DOHH2 (cell line): ENCODE measurements around the gene IER5L.

Experiments used
- H3F3A ChIP-seq: fragments of 200-600 bp; sonication (generic), shearing (Covaris generic); 2 replicates; pipeline ENCODE4 v1.6.0; 2016; ENCODE audit warnings: antibody characterized with exemption, mild to moderate bottlenecking; ENCODE audit not compliant: control insufficient read depth, insufficient read depth
- H3K27ac ChIP-seq: fragments of 200-600 bp; sonication (generic); 2 replicates; pipeline ENCODE4 v1.5.1; 2014; ENCODE audit warnings: low read depth, mild to moderate bottlenecking, low read length, moderate library complexity
- H3K27me3 ChIP-seq: fragments of 200-600 bp; sonication (generic); 2 replicates; pipeline ENCODE4 v1.6.1; 2014; ENCODE audit warnings: mild to moderate bottlenecking, low read length, mixed read lengths; ENCODE audit not compliant: control insufficient read depth
- H3K36me3 ChIP-seq: fragments of 200-600 bp; sonication (generic); 2 replicates; pipeline ENCODE4 v1.6.1; 2014; ENCODE audit warnings: mild to moderate bottlenecking, low read length, moderate library complexity, mixed read lengths; ENCODE audit not compliant: control insufficient read depth
- H3K4me1 ChIP-seq: fragments of 200-600 bp; sonication (generic); 2 replicates; pipeline ENCODE4 v1.6.1; 2014; ENCODE audit warnings: mild to moderate bottlenecking, low read length, mixed read lengths; ENCODE audit not compliant: control insufficient read depth
- H3K4me2 ChIP-seq: fragments of 200-600 bp; sonication (generic); 2 replicates; pipeline ENCODE4 v1.6.0; 2014; ENCODE audit warnings: mild to moderate bottlenecking, low read length, moderate library complexity
- H3K4me3 ChIP-seq: fragments of 200-600 bp; sonication (generic); 2 replicates; pipeline ENCODE4 v1.5.1; 2014; ENCODE audit warnings: mild to moderate bottlenecking, low read length, mixed read lengths
- H3K79me2 ChIP-seq: fragments of 200-600 bp; sonication (generic); 2 replicates; pipeline ENCODE4 v1.6.1; 2014; ENCODE audit warnings: mild to moderate bottlenecking, low read length, mixed read lengths; ENCODE audit not compliant: control insufficient read depth
- H3K9me2 ChIP-seq: fragments of 200-600 bp; sonication (generic); replicated peaks from 2 replicates; pipeline ENCODE4 v1.6.1; 2014; ENCODE audit warnings: mild to moderate bottlenecking, low read length, mixed read lengths; ENCODE audit not compliant: control insufficient read depth
- H3K9me3 ChIP-seq: fragments of 200-600 bp; sonication (generic); 2 replicates; pipeline ENCODE4 v1.6.1; 2014; ENCODE audit warnings: antibody characterized with exemption, low read length, mixed read lengths; ENCODE audit not compliant: control insufficient read depth, insufficient read depth
- H4K20me1 ChIP-seq: fragments of 200-600 bp; sonication (generic); 2 replicates; pipeline ENCODE4 v1.6.0; 2014; ENCODE audit warnings: low read depth, mild to moderate bottlenecking, antibody characterized with exemption, low read length, moderate library complexity; ENCODE audit not compliant: control insufficient read depth, insufficient read depth
- EZH2phosphoT487 ChIP-seq: fragments of 200-600 bp; sonication (generic); IDR thresholded peaks from 2 replicates; pipeline ENCODE4 v1.6.1; 2017; ENCODE audit warnings: borderline replicate concordance, mild to moderate bottlenecking, antibody characterized with exemption, low read length, moderate library complexity, mixed read lengths
- TF ChIP-seq, protein P1 (sequence below): fragments of 200-600 bp; sonication (generic); IDR thresholded peaks from one replicate; pipeline ENCODE4 v1.5.1; 2014; ENCODE audit warnings: antibody characterized with exemption, mild to moderate bottlenecking, low read depth, low read length; ENCODE audit not compliant: poor library complexity, severe bottlenecking

IER5L gene

DNA sequence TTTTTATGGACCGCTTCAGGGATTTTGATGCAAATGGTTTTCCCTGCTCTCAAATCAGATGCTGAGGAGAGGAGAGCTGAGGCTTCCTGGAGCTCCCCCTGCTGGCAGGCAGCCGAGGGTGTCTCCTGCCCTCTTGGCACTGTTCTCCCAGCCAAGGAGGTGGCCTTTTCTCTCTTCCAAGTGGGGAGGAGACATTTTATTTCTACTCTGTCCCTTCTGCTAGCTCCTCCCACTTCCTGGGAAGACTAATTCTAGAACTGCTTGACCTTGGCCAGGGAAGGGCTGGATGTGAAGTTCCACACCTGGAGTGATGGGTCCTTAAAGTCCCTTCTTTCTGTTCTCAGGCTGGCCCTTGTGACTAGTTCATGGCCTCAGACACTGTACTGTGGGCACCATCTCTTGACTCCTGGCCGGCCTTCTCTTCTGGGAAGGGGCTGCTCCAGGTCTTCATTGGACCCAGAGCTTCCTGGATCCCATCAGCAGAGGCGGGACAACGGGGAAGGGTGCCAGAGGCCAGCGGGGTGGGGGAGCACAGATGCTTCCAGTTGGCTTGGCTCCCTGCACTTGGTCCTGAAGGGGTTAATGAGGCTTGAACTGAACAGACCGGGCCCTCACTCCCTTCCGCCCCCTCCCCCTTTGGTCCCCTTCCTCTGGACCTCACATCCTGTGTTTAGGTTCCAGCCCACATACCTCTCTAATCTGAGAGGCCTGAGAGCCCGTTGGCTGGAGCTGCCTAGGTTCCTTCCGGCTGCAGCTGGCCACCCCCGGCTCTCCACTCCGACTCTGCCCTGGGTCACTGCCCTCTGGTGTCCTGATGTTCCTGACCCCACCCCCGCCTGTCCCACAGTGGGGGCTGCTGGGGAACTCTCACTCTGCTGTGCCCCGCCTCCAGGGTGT lies 34.8 kb downstream of the IER5L start:
- no peaks in the 10 kb centered on the region for H3K9me3 ChIP-seq
- H3K27ac ChIP-seq = peak overlapping the region; percentile 99
- peaks cover 53% of the 10 kb centered on the region for H3K4me1 ChIP-seq
- peaks cover 14% of the 10 kb centered on the region for H3F3A ChIP-seq
- no peaks in the 10 kb centered on the region for H4K20me1 ChIP-seq
- peaks cover 37% of the 10 kb centered on the region for H3K36me3 ChIP-seq
- H3K4me3 ChIP-seq = peak overlapping the region; percentile 49
- TF ChIP-seq, protein P1, sequence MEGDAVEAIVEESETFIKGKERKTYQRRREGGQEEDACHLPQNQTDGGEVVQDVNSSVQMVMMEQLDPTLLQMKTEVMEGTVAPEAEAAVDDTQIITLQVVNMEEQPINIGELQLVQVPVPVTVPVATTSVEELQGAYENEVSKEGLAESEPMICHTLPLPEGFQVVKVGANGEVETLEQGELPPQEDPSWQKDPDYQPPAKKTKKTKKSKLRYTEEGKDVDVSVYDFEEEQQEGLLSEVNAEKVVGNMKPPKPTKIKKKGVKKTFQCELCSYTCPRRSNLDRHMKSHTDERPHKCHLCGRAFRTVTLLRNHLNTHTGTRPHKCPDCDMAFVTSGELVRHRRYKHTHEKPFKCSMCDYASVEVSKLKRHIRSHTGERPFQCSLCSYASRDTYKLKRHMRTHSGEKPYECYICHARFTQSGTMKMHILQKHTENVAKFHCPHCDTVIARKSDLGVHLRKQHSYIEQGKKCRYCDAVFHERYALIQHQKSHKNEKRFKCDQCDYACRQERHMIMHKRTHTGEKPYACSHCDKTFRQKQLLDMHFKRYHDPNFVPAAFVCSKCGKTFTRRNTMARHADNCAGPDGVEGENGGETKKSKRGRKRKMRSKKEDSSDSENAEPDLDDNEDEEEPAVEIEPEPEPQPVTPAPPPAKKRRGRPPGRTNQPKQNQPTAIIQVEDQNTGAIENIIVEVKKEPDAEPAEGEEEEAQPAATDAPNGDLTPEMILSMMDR = peak; percentile 99
- TF ChIP-seq EZH2phosphoT487 = no peak
- H3K27me3 ChIP-seq = no peaks in the 10 kb centered on the region
- peaks cover 14% of the 10 kb centered on the region for H3K79me2 ChIP-seq
- no peaks in the 10 kb centered on the region for H3K9me2 ChIP-seq
- H3K4me2 ChIP-seq = peak overlapping the region; percentile 78

DNA sequence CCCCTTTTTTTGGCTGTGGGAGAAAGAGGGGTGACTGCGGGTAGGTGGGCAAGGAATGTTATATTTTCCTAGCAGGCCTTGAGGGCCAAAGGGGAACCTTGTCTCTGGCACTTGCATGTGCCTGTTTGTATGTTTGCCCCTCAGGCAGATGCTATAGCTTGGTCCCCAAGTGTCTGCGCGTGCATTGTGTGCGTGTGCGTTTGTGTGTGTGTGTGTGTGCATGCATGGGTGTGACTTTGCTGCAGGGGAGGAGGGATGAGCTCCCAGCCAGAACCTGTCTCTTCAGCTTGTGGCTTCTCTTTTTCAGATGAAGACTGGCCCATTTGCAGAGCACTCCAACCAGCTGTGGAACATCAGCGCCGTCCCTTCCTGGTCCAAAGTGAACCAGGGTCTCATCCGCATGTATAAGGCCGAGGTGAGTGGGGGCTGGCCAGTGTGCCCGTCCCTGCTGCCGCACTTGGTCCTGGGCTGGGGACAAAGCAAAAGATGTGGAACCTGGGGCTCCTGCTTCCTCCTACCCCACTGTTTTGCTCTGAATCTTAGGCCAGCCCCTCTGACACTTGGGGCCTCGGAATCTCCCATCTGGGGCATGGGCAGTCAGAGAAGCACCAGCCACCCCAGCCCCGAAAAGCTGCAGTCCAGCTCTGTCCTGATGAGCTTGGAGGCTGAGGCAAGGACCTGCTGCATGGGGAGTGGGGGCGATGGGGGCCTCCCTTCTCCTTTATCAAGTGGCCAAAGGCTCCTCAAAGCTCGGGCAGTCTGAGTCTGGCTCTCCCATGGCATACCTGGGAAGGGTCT lies 35.7 kb downstream of the IER5L start:
- H3K27ac ChIP-seq = peak overlapping the region; percentile 99

DNA sequence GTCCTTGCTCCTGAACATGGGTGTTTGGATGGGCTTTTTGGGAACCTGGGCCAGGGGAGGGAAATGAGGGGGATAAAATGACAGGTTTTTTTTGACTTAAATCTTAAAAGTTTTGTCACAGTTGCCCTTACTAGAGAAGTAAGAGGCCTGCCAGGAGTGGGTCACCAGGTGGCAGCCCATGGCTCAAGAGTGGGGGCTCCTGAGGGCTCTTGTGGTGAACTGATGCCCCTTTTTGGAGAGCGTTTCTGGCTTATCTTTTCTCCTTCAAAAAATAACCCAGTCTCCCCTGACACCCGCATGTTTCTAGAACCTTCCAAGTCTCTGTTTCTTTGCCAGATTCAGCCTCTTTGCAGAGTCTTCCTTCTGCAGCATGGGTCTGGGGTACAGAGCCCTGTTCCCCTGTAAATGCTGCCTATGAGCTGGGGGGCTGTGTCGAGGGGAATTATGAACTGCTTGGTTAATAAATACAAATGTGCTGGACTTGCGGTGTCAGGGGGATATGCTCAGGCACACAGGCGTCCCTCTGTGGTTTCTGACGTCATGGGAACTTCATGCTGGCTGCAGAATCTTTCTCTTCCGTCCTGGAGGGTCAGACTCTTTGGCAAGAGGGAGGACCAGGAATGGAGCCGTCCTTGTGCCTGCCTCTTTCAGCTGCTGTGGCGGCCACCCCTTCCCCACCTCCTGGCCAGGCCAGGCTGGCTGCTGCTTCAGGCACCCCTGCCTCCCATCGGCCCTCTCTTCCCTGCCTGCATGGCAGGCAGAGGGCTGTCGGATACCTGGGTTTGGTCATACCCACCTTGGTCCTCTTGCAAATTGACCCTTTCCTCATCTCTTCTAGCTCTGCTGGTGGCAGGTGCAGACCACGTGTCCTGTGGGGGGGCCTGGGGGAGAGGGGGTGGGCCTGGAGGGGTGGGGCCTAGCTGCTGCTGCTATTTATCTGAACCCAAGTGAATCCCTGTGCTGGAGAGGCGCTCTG lies 36.7 kb downstream of the IER5L start:
- Histone ChIP-seq H4K20me1 (no peaks in the 10 kb centered on the region), H3K4me1 (peaks cover 49% of the 10 kb centered on the region), H3K27me3 (no peaks in the 10 kb centered on the region), H3K79me2 (peaks cover 14% of the 10 kb centered on the region), H3K4me2 (peak overlapping the region; percentile 78), H3K9me2 (no peaks in the 10 kb centered on the region), H3K4me3 (peak overlapping the region; percentile 73), H3K36me3 (peaks cover 43% of the 10 kb centered on the region), H3K9me3 (no peaks in the 10 kb centered on the region), H3F3A (peaks cover 14% of the 10 kb centered on the region), H3K27ac (peak overlapping the region; percentile 99)
- TF ChIP-seq EZH2phosphoT487 = no peak
- TF ChIP-seq, protein P1 = no peak

More for the DNA sequence above, 35.7 kb downstream of the IER5L start:
- Histone ChIP-seq H4K20me1 (no peaks in the 10 kb centered on the region), H3K36me3 (peaks cover 36% of the 10 kb centered on the region), H3K4me2 (peak overlapping the region; percentile 78), H3K9me3 (no peaks in the 10 kb centered on the region), H3K4me3 (peak overlapping the region; percentile 73), H3F3A (peaks cover 14% of the 10 kb centered on the region), H3K9me2 (no peaks in the 10 kb centered on the region), H3K27me3 (no peaks in the 10 kb centered on the region), H3K79me2 (peaks cover 14% of the 10 kb centered on the region), H3K4me1 (peaks cover 49% of the 10 kb centered on the region)
- TF ChIP-seq, protein P1 = no peak
- no peak for TF ChIP-seq EZH2phosphoT487
